Bronchus fibroblast of lung (primary cell): ENCODE measurements around the gene AGAP5. TPM values are rescaled to one million over a fixed set of nuclear protein-coding genes. Genes with fewer than 3 reads are reported as not detected.

Source experiments
- total RNA-seq: library from RNA; depleted of rRNA; stranded (reverse); fragments of >200 nt; gene quantifications from 2 replicates; pipeline ENCODE4 v1.2.3, GENCODE V29; 2015

AGAP5 gene
- 2.5 TPM in 2 replicates for total RNA-seq

DNA sequence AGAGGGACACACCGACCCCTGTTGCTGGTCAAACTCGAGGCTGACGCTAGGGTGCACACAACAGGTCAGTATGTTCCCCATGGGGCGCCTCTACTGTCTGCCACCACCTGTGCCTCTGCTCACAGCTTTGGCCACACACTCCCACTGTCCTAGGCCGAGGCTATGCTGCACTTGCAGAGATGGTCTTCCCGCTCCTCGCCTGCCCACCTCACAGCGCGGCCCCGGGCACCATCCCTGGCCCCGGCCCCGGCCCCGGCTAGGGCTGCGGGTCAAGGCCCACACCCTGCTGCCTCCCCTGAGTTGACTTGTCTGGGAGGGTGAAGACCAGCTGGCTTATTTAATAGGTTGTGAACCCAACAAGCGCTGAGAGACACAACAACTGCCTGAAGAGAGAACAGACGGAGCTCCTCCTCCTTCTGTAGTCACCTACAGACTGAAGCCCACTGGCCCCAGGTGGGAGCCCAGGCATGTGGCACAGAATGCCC, at the start of gene AGAP5:
AGAP5 (minus strand) TSS at position 435 of the 485 bp plus-strand sequence; CDS start at position 81, 354 bp downstream.

DNA sequence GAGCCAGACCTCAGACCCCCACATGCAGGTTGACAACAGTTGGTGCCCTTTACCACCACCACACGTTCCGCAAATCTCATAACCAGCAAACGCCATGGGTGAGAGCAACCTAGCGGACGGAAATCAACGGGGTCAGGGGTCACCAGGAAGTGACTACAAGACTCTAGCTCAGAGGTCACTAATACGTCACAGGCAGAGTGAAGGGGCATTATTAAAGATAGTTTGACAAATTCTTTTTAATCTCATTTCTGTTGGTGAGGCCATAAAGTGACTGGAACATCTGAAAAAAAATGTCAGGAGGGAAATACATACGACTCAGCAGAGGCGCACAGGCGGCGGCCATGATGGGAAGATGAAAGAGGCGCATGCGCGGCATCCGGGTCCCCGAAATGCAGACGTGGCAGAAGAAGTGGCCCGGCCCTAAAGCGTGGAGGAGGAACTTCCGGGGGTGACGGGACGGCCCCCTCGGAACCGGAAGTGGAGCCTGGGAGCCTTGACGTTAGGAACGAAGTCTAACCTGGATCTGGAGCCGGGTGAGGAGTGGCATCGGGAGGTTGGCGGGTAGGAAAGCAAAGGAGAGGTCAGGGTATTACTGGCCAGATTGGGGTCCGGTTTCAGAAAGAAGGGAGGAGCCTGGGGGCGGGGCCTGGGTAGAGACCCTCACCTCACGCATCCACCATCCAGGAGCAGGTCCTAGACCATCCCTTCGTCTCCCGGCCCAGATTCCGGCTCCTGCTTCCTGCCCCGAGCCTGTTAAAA, 46.2 kb upstream of the AGAP5 start, which contains the start of gene SEC24C:
SEC24C (plus strand) TSS at position 468 of the 759 bp plus-strand sequence. CDS start 2,461 bp downstream, outside the sequence.

GRCh38 chr10:73655990-73656298, 42.0 kb downstream of the AGAP5 start, which contains the start of gene SYNPO2L:
Gene SYNPO2L (minus strand): TSS chr10:73656029. CDS start chr10:73655922, 107 bp downstream.

DNA sequence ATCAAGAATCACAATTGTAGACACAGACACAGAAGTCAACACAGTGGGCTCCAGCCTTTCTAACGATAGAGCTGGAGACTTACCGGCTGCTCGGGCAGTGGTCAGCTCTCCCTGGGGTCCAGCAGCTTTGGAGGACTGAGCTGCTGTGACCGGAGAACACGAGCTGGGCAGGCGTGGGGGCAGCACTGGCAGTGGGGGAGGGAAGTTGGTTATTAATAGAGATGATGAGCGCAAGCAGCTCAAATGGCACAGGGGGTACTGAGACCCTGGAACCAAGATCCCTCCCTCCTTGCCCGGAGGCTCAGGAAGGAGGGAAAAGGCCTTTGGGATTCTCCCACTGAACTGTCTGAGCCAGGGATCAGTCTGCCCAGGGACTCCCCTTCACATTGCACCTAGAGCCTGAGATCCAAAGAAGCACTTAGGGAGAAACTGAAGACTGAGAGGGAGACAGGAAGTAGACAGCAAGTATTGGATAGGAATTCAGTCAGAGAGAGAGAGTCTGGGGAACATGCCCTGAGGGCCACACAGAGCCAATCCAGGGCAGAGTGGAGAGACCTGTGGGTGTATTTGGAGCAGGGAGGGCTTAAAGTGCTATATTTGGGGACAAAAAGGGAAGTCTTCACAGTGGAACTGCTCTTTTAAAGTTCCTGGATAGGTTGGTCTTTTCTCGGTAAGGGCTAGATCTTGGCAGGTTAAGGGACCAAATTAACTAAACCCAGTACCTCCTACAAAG, 56.4 kb downstream of the AGAP5 start, which contains the start of gene MYOZ1:
MYOZ1 (minus strand) TSS at position 147 of the 733 bp plus-strand sequence. CDS start 1,457 bp downstream, outside the sequence.

Other genes starting within 250 kb of the AGAP5 start
- gene PPP3CB, start 202.1 kb downstream of the AGAP5 start, total RNA-seq, result 14.9 and 16.5 TPM in 2 replicates
- 3.7 and 4.4 TPM in 2 replicates for gene USP54, start 106.8 kb downstream of the AGAP5 start, total RNA-seq
- 0.15 TPM in 1 of 2 replicates, not detected in the other for gene MYOZ1, start 56.6 kb downstream of the AGAP5 start, total RNA-seq
- gene SYNPO2L, start 42.1 kb downstream of the AGAP5 start, total RNA-seq, result under 0.01 TPM in 1 of 2 replicates, not detected in the other
- gene SEC24C, start 46.3 kb upstream of the AGAP5 start, total RNA-seq, result 62.7 and 70.6 TPM in 2 replicates
- 40.7 and 47.4 TPM in 2 replicates for gene CHCHD1, start 83.9 kb upstream of the AGAP5 start, total RNA-seq
- 40.1 and 45.7 TPM in 2 replicates for gene ZSWIM8, start 87.5 kb upstream of the AGAP5 start, total RNA-seq
- gene NDST2, start 113.5 kb upstream of the AGAP5 start, total RNA-seq, result 13.1 and 21.9 TPM in 2 replicates
- gene CAMK2G, start 176.4 kb upstream of the AGAP5 start, total RNA-seq, result 12.8 and 17.2 TPM in 2 replicates
- 54.8 and 56.8 TPM in 2 replicates for gene PLAU, start 213.0 kb upstream of the AGAP5 start, total RNA-seq